Measurements from ENCODE around the gene NRXN2. TPM values are rescaled to one million over a fixed set of nuclear protein-coding genes. Genes with fewer than 3 reads are reported as not detected.

Gene NRXN2
- total and polyA plus RNA-seq, 10 of the 15 experiments (the other 5 are each of a cell fraction or from before 2014, with no cell fraction given), result 0.03 to 1.4 (median 0.23) TPM

DNA sequence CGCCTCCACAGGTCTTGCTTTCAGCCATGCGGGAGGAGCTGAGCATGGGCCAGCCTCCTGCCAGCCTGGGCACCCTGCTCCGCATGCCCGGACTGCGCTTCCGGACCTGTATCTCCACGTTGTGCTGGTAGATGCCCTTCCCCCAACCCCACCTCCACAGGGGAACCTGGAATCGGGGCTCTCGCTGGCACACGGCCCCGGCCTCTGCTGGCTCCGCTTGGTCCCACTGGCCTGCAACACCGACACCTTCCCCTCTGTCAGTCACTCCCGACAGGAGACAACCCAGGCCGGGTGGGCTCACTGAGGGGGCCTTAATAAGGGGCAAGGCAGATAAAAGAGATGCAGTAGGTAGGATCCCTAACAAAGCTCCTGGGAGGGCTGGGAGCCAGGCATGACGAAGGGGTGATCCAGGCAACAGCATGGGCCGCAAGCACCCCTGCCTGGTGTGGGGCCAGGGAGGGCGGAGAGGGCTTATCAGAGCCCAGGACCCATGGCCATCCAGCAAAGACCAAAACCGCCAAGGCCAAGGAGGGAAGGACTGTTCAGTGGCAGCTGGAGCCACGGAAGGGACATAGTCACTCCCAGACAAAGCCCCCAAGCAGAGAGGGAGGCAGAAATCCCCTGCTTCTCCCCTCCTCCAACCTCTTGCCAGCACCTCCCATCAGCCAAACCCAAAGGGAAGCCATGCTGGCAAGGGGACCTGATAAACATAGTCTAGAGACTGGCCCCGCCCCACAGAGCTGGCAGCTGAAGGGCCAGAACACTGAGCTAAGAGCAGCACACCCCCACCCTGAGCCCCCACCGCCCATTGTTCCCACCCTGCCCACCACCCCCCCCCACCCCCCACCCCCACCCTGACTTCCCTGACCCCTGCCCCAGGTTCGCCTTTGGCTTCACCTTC is 124.0 kb downstream of the NRXN2 start:
- 23% methylated on average over 22 of the region's 23 CpGs for WGBS (ENCODE audit: insufficient coverage, insufficient replicate concordance, low lambda C conversion rate, missing lambda C conversion rate)
- RAD21 ChIA-PET (ENCODE audit: unreplicated experiment), result no interaction called here
- H2AFZ ChIP-seq (ENCODE audit: control insufficient read depth, low read depth, low read length), result no peak overlapping the region
- TF ChIP-seq PAX5 (IDR thresholded peaks at IDR 0.05; ENCODE audit: borderline replicate concordance, low read depth, low read length) (no peak), JUND (IDR thresholded peaks at IDR 0.05; ENCODE audit: low read depth, low read length) (no peak), IRF4 (IDR thresholded peaks at IDR 0.05; ENCODE audit: low read depth, low read length) (no peak), WRNIP1 (IDR thresholded peaks at IDR 0.05; ENCODE audit: borderline replicate concordance, low read depth, low read length) (no peak), ESRRA (IDR thresholded peaks at IDR 0.05; ENCODE audit: low read length) (no peak), NR2C1 (IDR thresholded peaks at IDR 0.05) (no peak), MEF2A (IDR thresholded peaks at IDR 0.05; ENCODE audit: insufficient read depth, low read depth, low read length) (no peak), ELK1 (IDR thresholded peaks at IDR 0.05; ENCODE audit: low read depth, low read length) (no peak)
- TF ChIP-seq, protein P1, sequence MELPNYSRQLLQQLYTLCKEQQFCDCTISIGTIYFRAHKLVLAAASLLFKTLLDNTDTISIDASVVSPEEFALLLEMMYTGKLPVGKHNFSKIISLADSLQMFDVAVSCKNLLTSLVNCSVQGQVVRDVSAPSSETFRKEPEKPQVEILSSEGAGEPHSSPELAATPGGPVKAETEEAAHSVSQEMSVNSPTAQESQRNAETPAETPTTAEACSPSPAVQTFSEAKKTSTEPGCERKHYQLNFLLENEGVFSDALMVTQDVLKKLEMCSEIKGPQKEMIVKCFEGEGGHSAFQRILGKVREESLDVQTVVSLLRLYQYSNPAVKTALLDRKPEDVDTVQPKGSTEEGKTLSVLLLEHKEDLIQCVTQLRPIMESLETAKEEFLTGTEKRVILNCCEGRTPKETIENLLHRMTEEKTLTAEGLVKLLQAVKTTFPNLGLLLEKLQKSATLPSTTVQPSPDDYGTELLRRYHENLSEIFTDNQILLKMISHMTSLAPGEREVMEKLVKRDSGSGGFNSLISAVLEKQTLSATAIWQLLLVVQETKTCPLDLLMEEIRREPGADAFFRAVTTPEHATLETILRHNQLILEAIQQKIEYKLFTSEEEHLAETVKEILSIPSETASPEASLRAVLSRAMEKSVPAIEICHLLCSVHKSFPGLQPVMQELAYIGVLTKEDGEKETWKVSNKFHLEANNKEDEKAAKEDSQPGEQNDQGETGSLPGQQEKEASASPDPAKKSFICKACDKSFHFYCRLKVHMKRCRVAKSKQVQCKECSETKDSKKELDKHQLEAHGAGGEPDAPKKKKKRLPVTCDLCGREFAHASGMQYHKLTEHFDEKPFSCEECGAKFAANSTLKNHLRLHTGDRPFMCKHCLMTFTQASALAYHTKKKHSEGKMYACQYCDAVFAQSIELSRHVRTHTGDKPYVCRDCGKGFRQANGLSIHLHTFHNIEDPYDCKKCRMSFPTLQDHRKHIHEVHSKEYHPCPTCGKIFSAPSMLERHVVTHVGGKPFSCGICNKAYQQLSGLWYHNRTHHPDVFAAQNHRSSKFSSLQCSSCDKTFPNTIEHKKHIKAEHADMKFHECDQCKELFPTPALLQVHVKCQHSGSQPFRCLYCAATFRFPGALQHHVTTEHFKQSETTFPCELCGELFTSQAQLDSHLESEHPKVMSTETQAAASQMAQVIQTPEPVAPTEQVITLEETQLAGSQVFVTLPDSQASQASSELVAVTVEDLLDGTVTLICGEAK (IDR thresholded peaks at IDR 0.05; ENCODE audit: borderline replicate concordance), result no peak
- H3K9me3 ChIP-seq (replicated peaks; ENCODE audit: control insufficient read depth, insufficient read depth, low read length), result no peaks in the 10 kb centered on the region; the same call in 1 of the 3 replicates
- no peak overlapping the region for H3K4me3 ChIP-seq
- H3K79me2 ChIP-seq (ENCODE audit: control insufficient read depth, insufficient read depth, low read length), result no peaks in the 10 kb centered on the region
- H4K20me1 ChIP-seq (ENCODE audit: control insufficient read depth, insufficient read depth), result no peaks in the 10 kb centered on the region
- no peak for FAIRE-seq
- intact Hi-C loops (cut with micrococcal nuclease; ENCODE audit: unreplicated experiment) (no loop called here), in situ Hi-C loops (cut with MboI) (no loop called here)
- H3K4me1 ChIP-seq (ENCODE audit: control insufficient read depth, insufficient read depth, low read length), result no peaks in the 10 kb centered on the region
- ATAC-seq, result no peak
- H3K36me3 ChIP-seq (ENCODE audit: control insufficient read depth in 2 of 2, insufficient read depth in 2 of 2, low read length in 1 of 2), result no peaks in the 10 kb centered on the region
- no peak for DNase-seq (ENCODE audit: low read depth, low spot score)
- SMC1A ChIA-PET (ENCODE audit: uncharacterized antibody, unreplicated experiment), result interaction anchor here (0.7 kb wide), 1 partner anchor 83 kb away, joined by 3 read pairs; no protein-coding TSS in a partner anchor
- no peak overlapping the region for H3K4me2 ChIP-seq (ENCODE audit: control insufficient read depth, insufficient read depth)
- CTCF ChIA-PET, result no interaction called here
- H3K27ac ChIP-seq (ENCODE audit: control insufficient read depth, insufficient read depth), result no peak overlapping the region
- POLR2A ChIA-PET, result no interaction called here
- H3K9ac ChIP-seq (ENCODE audit: control insufficient read depth, insufficient read depth, low read length), result no peak overlapping the region
- no peaks in the 10 kb centered on the region for H3K27me3 ChIP-seq (replicated peaks in 1 of 2; ENCODE audit: control insufficient read depth in 2 of 2, insufficient read depth in 2 of 2, low read length in 1 of 2)
- no TSS peak for BruUV-seq (replicated peaks)
